HEK293T (cell line): ENCODE measurements around the gene FLRT3.

ENCODE experiments used
- BHLHE40 ChIP-seq: fragments of 450-650 bp; IDR thresholded peaks from 2 replicates; pipeline ENCODE4 v1.6.1; 2016; ENCODE audit warnings: mild to moderate bottlenecking, moderate library complexity, borderline replicate concordance
- CTBP1 ChIP-seq: fragments of 450-650 bp; IDR thresholded peaks from 2 replicates; pipeline ENCODE4 v1.6.1; 2016; ENCODE audit warnings: borderline replicate concordance
- ELF4 ChIP-seq: fragments of 450-650 bp; IDR thresholded peaks from 2 replicates; pipeline ENCODE4 v1.6.1; 2017; ENCODE audit warnings: antibody characterized with exemption
- FOXA1 ChIP-seq: fragments of 450-650 bp; IDR thresholded peaks from 2 replicates; pipeline ENCODE4 v1.6.1; 2016; ENCODE audit warnings: mild to moderate bottlenecking
- FOXK2 ChIP-seq: fragments of 450-650 bp; IDR thresholded peaks from 2 replicates; pipeline ENCODE4 v1.6.1; 2016; ENCODE audit warnings: mild to moderate bottlenecking
- FOXM1 ChIP-seq: fragments of 450-650 bp; IDR thresholded peaks from 2 replicates; pipeline ENCODE4 v1.6.1; 2017; ENCODE audit warnings: mild to moderate bottlenecking, borderline replicate concordance
- HDGF ChIP-seq: fragments of 450-650 bp; IDR thresholded peaks from 2 replicates; pipeline ENCODE4 v1.6.1; 2017; ENCODE audit warnings: antibody characterized with exemption, borderline replicate concordance
- L3MBTL2 ChIP-seq: fragments of 450-650 bp; conservative IDR thresholded peaks from 2 replicates; pipeline ENCODE4 v1.6.1; 2016; ENCODE audit warnings: mild to moderate bottlenecking
- NFRKB ChIP-seq: fragments of 450-650 bp; IDR thresholded peaks from 2 replicates; pipeline ENCODE4 v1.6.1; 2016; ENCODE audit warnings: mild to moderate bottlenecking, moderate library complexity
- PKNOX1 ChIP-seq: fragments of 450-650 bp; IDR thresholded peaks from 2 replicates; pipeline ENCODE4 v1.6.1; 2016
- SP1 ChIP-seq: fragments of 450-650 bp; IDR thresholded peaks from 2 replicates; pipeline ENCODE4 v1.6.1; 2017
- SUZ12 ChIP-seq: fragments of 450-650 bp; IDR thresholded peaks from 2 replicates; pipeline ENCODE4 v1.6.1; 2016; ENCODE audit warnings: mild to moderate bottlenecking
- TARDBP ChIP-seq: fragments of 450-650 bp; IDR thresholded peaks from 2 replicates; pipeline ENCODE4 v1.6.1; 2016
- ZNF384 ChIP-seq: fragments of 450-650 bp; IDR thresholded peaks from 2 replicates; pipeline ENCODE4 v1.6.1; 2016

GRCh38 chr20:14361509-14362345, 24.3 kb upstream of the FLRT3 start:
- TF ChIP-seq SP1 (no peak), FOXK2 (no peak), BHLHE40 (no peak), PKNOX1 (no peak), SUZ12 (no peak), L3MBTL2 (no peak), TARDBP (no peak), CTBP1 (no peak), HDGF (no peak), FOXM1 (no peak), NFRKB (no peak), FOXA1 (no peak), ELF4 (no peak), ZNF384 (no peak)
